NCI-H69 (cell line): ENCODE results near the gene LYPD3.
"Not testable (repeated sequence)": the region's sequence is repeated elsewhere in the genome, so short reads cannot be mapped to it uniquely, and the experiment has no call there.

ENCODE experiments used
- DNase-seq: peaks from one replicate; lab custom pipeline; 2025; lab: John Stamatoyannopoulos, UW

The LYPD3 gene

GRCh38 chr19:43461303-43461702 is 4.1 kb downstream of the LYPD3 start:
- no peak for DNase-seq

GRCh38 chr19:43460362-43461016 is 4.9 kb downstream of the LYPD3 start:
- no peak for DNase-seq

- DNase-seq = no peak
These were observed 7.6 kb downstream of the LYPD3 start for GRCh38 chr19:43457809-43458208.

- no peak for DNase-seq
These were observed 9.9 kb downstream of the LYPD3 start for GRCh38 chr19:43455321-43456113.

- DNase-seq = no peak
These were observed 11.4 kb downstream of the LYPD3 start for GRCh38 chr19:43454031-43454430.

- no peak for DNase-seq
These were observed 12.8 kb downstream of the LYPD3 start for GRCh38 chr19:43452582-43452981.

GRCh38 chr19:43450545-43450997 is 14.8 kb downstream of the LYPD3 start:
- no peak for DNase-seq

- DNase-seq = no peak
These were observed 17.8 kb downstream of the LYPD3 start for GRCh38 chr19:43447655-43448054.

GRCh38 chr19:43446746-43447489 is 18.5 kb downstream of the LYPD3 start:
- peak; percentile 78 for DNase-seq

GRCh38 chr19:43445426-43445825 is 20.0 kb downstream of the LYPD3 start:
- DNase-seq = no peak

- DNase-seq = no peak
These were observed 20.7 kb downstream of the LYPD3 start for GRCh38 chr19:43444531-43445287.

GRCh38 chr19:43444091-43444490 is 21.3 kb downstream of the LYPD3 start:
- DNase-seq = not testable (repeated sequence)

GRCh38 chr19:43441716-43442115 is 23.7 kb downstream of the LYPD3 start:
- no peak for DNase-seq

- no peak for DNase-seq
These were observed 25.7 kb downstream of the LYPD3 start for GRCh38 chr19:43439709-43440063.

- DNase-seq = peak; percentile 62
These were observed 26.2 kb downstream of the LYPD3 start for GRCh38 chr19:43439032-43439708.

GRCh38 chr19:43438291-43439031 is 26.9 kb downstream of the LYPD3 start:
- DNase-seq = peak; percentile 78

GRCh38 chr19:43437712-43438111 is 27.7 kb downstream of the LYPD3 start:
- no peak for DNase-seq

GRCh38 chr19:43437284-43437683 is 28.1 kb downstream of the LYPD3 start:
- DNase-seq = not testable (repeated sequence)

- DNase-seq = no peak
These were observed 29.6 kb downstream of the LYPD3 start for GRCh38 chr19:43435775-43436174.

GRCh38 chr19:43433689-43434088 is 31.7 kb downstream of the LYPD3 start:
- DNase-seq = no peak

- DNase-seq = no peak
These were observed 32.1 kb downstream of the LYPD3 start for GRCh38 chr19:43433358-43433673.
